ENCODE data around the gene TMX2.

DNA sequence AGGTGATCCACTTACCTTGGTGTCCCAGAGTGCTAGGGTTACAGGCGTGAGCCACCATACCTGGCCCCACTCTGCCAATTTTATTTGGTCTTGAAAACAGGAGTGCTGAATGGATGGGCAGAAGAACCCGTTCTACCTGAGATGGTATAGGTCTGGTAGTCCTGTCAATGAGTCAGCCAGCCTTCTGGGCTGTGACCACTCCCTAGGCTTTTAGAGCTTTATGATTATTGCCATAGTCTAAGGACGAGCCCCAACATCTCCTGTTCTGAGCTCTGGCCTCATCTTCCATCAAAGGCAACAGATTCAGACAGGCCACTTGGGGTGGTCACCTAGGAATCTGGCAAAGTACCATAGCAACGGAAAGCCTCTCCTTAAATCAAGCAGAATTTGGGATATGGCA, 33.0 kb upstream of the TMX2 start:
- TF ChIP-seq, protein P1, sequence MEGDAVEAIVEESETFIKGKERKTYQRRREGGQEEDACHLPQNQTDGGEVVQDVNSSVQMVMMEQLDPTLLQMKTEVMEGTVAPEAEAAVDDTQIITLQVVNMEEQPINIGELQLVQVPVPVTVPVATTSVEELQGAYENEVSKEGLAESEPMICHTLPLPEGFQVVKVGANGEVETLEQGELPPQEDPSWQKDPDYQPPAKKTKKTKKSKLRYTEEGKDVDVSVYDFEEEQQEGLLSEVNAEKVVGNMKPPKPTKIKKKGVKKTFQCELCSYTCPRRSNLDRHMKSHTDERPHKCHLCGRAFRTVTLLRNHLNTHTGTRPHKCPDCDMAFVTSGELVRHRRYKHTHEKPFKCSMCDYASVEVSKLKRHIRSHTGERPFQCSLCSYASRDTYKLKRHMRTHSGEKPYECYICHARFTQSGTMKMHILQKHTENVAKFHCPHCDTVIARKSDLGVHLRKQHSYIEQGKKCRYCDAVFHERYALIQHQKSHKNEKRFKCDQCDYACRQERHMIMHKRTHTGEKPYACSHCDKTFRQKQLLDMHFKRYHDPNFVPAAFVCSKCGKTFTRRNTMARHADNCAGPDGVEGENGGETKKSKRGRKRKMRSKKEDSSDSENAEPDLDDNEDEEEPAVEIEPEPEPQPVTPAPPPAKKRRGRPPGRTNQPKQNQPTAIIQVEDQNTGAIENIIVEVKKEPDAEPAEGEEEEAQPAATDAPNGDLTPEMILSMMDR (IDR thresholded peaks at IDR 0.05; ENCODE audit: low read depth, low read length), result no peak
- no peak for TF ChIP-seq EZH2phosphoT487 (IDR thresholded peaks at IDR 0.05; ENCODE audit: low read depth)

Measured in OCI-LY3 (cell line).